ENCODE measurements around the gene ACOXL.

Gene ACOXL

DNA sequence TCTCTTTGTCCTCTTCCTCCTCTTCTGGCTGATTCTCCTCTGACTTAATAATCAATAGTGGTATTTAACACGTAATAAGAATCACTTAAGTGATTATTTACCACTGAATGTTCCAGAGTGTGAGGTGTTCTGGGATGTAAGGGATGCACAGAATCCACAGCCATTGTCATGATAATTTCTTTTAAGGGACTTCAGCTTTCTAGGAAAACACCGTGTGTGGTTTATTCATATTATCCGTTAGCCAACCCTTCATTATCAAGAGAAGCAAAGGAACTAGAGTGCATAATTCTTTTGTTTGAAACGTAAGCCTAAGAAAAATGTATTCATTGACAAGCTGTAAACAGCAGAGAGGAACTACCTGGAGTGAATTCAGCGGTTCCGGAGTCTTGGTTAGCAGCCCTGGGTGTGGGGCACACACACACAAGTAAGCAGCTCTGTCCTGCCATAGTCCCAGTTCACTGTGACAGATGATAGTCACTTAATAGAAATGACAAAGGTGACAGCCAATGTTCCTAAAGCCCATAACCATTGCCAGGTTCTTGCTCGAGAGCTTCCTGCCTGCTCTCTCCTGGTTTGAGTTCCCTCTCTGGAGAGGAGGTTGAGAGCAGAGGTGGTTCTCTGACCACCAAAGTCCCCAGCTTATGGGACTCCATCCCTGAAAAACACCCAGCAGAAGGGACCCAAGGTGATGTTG is 101.9 kb downstream of the ACOXL start:
- H3K9me3 ChIP-seq (ENCODE audit: control insufficient read depth, insufficient read depth, low read depth, low read length), result no peaks in the 10 kb centered on the region
- H3K4me1 ChIP-seq (ENCODE audit: control insufficient read depth, insufficient read depth, low read length), result peaks cover 8% of the 10 kb centered on the region
- TF ChIP-seq ZNF416 (tag by site-specific recombination; IDR thresholded peaks at IDR 0.05) (no peak), KLF9 (tag by site-specific recombination; IDR thresholded peaks at IDR 0.05; ENCODE audit: low read depth) (no peak), ZBTB48 (tag by site-specific recombination; IDR thresholded peaks at IDR 0.05) (no peak)
- no peaks in the 10 kb centered on the region for H3K36me3 ChIP-seq (ENCODE audit: control insufficient read depth in 2 of 2, insufficient read depth in 1 of 2, low read length in 2 of 2)
- ChIA-PET CTCF (interaction anchor here (1.1 to 2.2 kb wide), 4 partner anchors 8 to 283 kb away, joined by 3 to 7 read pairs (median 4); no protein-coding TSS in a partner anchor), POLR2A (no interaction called here)
- no peak overlapping the region for H3K4me3 ChIP-seq (ENCODE audit: low read depth, low read length)
- no peak overlapping the region for H3K27ac ChIP-seq (ENCODE audit: extremely low read depth, low read depth, low read length)

- Histone ChIP-seq H3K4me3 (ENCODE audit: low read depth, low read length) (no peak overlapping the region), H3K4me1 (ENCODE audit: control insufficient read depth, insufficient read depth, low read length) (peaks cover 10% of the 10 kb centered on the region), H3K36me3 (ENCODE audit: control insufficient read depth in 2 of 2, insufficient read depth in 1 of 2, low read length in 2 of 2) (no peaks in the 10 kb centered on the region), H3K9me3 (ENCODE audit: control insufficient read depth, insufficient read depth, low read depth, low read length) (no peaks in the 10 kb centered on the region), H3K27ac (ENCODE audit: extremely low read depth, low read depth, low read length) (no peak overlapping the region)
- POLR2A ChIA-PET, result no interaction called here
- TF ChIP-seq ZNF175 (tag by site-specific recombination; IDR thresholded peaks at IDR 0.05) (no peak), ZNF214 (tag by site-specific recombination; IDR thresholded peaks at IDR 0.05; ENCODE audit: borderline replicate concordance) (no peak), MZF1 (tag by site-specific recombination; IDR thresholded peaks at IDR 0.05; ENCODE audit: borderline replicate concordance) (no peak), ZNF768 (tag by site-specific recombination; IDR thresholded peaks at IDR 0.05) (no peak), SCRT1 (tag by site-specific recombination; IDR thresholded peaks at IDR 0.05; ENCODE audit: borderline replicate concordance) (no peak), ZNF37A (tag by site-specific recombination; IDR thresholded peaks at IDR 0.05) (no peak), ZNF423 (tag by site-specific recombination; IDR thresholded peaks at IDR 0.05) (no peak), SETDB1 (IDR thresholded peaks at IDR 0.05; ENCODE audit: insufficient read length, low read length) (no peak), ZNF629 (tag by site-specific recombination; IDR thresholded peaks at IDR 0.05) (no peak), ZNF596 (tag by site-specific recombination; IDR thresholded peaks at IDR 0.05) (no peak), ZNF335 (tag by site-specific recombination; conservative IDR thresholded peaks at IDR 0.05) (no peak), ZNF362 (tag by site-specific recombination; IDR thresholded peaks at IDR 0.05) (no peak), ZNF280C (tag by site-specific recombination; IDR thresholded peaks at IDR 0.05) (no peak), ZNF140 (tag by site-specific recombination; IDR thresholded peaks at IDR 0.05) (no peak), ZNF561 (tag by site-specific recombination; IDR thresholded peaks at IDR 0.05; ENCODE audit: borderline replicate concordance) (no peak)
- TF ChIP-seq, protein P1, sequence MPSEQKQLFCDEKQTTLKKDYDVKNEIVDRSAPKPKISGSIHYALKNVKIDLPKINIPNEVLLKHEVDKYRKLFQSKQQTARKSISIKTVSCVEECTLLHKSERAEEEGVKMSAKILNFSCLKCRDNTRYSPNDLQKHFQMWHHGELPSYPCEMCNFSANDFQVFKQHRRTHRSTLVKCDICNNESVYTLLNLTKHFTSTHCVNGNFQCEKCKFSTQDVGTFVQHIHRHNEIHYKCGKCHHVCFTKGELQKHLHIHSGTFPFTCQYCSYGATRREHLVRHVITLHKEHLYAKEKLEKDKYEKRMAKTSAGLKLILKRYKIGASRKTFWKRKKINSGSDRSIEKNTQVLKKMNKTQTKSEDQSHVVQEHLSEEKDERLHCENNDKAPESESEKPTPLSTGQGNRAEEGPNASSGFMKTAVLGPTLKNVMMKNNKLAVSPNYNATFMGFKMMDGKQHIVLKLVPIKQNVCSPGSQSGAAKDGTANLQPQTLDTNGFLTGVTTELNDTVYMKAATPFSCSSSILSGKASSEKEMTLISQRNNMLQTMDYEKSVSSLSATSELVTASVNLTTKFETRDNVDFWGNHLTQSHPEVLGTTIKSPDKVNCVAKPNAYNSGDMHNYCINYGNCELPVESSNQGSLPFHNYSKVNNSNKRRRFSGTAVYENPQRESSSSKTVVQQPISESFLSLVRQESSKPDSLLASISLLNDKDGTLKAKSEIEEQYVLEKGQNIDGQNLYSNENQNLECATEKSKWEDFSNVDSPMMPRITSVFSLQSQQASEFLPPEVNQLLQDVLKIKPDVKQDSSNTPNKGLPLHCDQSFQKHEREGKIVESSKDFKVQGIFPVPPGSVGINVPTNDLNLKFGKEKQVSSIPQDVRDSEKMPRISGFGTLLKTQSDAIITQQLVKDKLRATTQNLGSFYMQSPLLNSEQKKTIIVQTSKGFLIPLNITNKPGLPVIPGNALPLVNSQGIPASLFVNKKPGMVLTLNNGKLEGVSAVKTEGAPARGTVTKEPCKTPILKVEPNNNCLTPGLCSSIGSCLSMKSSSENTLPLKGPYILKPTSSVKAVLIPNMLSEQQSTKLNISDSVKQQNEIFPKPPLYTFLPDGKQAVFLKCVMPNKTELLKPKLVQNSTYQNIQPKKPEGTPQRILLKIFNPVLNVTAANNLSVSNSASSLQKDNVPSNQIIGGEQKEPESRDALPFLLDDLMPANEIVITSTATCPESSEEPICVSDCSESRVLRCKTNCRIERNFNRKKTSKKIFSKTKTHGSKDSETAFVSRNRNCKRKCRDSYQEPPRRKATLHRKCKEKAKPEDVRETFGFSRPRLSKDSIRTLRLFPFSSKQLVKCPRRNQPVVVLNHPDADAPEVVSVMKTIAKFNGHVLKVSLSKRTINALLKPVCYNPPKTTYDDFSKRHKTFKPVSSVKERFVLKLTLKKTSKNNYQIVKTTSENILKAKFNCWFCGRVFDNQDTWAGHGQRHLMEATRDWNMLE (tag by site-specific recombination; conservative IDR thresholded peaks at IDR 0.05; ENCODE audit: low read depth), result no peak
- TF ChIP-seq, protein P2, sequence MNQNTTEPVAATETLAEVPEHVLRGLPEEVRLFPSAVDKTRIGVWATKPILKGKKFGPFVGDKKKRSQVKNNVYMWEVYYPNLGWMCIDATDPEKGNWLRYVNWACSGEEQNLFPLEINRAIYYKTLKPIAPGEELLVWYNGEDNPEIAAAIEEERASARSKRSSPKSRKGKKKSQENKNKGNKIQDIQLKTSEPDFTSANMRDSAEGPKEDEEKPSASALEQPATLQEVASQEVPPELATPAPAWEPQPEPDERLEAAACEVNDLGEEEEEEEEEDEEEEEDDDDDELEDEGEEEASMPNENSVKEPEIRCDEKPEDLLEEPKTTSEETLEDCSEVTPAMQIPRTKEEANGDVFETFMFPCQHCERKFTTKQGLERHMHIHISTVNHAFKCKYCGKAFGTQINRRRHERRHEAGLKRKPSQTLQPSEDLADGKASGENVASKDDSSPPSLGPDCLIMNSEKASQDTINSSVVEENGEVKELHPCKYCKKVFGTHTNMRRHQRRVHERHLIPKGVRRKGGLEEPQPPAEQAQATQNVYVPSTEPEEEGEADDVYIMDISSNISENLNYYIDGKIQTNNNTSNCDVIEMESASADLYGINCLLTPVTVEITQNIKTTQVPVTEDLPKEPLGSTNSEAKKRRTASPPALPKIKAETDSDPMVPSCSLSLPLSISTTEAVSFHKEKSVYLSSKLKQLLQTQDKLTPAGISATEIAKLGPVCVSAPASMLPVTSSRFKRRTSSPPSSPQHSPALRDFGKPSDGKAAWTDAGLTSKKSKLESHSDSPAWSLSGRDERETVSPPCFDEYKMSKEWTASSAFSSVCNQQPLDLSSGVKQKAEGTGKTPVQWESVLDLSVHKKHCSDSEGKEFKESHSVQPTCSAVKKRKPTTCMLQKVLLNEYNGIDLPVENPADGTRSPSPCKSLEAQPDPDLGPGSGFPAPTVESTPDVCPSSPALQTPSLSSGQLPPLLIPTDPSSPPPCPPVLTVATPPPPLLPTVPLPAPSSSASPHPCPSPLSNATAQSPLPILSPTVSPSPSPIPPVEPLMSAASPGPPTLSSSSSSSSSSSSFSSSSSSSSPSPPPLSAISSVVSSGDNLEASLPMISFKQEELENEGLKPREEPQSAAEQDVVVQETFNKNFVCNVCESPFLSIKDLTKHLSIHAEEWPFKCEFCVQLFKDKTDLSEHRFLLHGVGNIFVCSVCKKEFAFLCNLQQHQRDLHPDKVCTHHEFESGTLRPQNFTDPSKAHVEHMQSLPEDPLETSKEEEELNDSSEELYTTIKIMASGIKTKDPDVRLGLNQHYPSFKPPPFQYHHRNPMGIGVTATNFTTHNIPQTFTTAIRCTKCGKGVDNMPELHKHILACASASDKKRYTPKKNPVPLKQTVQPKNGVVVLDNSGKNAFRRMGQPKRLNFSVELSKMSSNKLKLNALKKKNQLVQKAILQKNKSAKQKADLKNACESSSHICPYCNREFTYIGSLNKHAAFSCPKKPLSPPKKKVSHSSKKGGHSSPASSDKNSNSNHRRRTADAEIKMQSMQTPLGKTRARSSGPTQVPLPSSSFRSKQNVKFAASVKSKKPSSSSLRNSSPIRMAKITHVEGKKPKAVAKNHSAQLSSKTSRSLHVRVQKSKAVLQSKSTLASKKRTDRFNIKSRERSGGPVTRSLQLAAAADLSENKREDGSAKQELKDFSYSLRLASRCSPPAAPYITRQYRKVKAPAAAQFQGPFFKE (tag by site-specific recombination; IDR thresholded peaks at IDR 0.05; ENCODE audit: borderline replicate concordance), result no peak
- CTCF ChIA-PET, result no interaction called here
Measured at GRCh38 chr2:110836671-110837070, 104.3 kb downstream of the ACOXL start.

Data from HEK293 (cell line).